ENCODE results near the gene HABP4. TPM values are rescaled to one million over a fixed set of nuclear protein-coding genes. Genes with fewer than 3 reads are reported as not detected.
A peak's percentile ranks its signal among the peaks of the same experiment; 100 is the strongest.
"Not testable (repeated sequence)": the region's sequence is repeated elsewhere in the genome, so short reads cannot be mapped to it uniquely, and the experiment has no call there.

Gene HABP4
- total RNA-seq, 1 experiment from 2014 or later, result 41.0 TPM

- no peak for DNase-seq (ENCODE audit: low spot score)
Measured at GRCh38 chr9:96496368-96497116, 46.6 kb downstream of the HABP4 start.

- no peak for DNase-seq (ENCODE audit: low spot score)
Measured at GRCh38 chr9:96497117-96497399, 47.1 kb downstream of the HABP4 start.

GRCh38 chr9:96498796-96499195 lies 48.8 kb downstream of the HABP4 start:
- DNase-seq (ENCODE audit: low spot score), result no peak

- DNase-seq (ENCODE audit: low spot score), result no peak
Measured at GRCh38 chr9:96499257-96499656, 49.3 kb downstream of the HABP4 start.

- DNase-seq (ENCODE audit: low spot score), result peak; percentile 8
Measured at GRCh38 chr9:96500696-96501632, 51.0 kb downstream of the HABP4 start.

- no peak for DNase-seq (ENCODE audit: low spot score)
Measured at GRCh38 chr9:96501633-96502538, 51.9 kb downstream of the HABP4 start.

GRCh38 chr9:96502539-96503373 lies 52.8 kb downstream of the HABP4 start:
- no peak for DNase-seq (ENCODE audit: low spot score)

GRCh38 chr9:96503374-96503748 lies 53.4 kb downstream of the HABP4 start:
- DNase-seq (ENCODE audit: low spot score), result not testable (repeated sequence)

- DNase-seq (ENCODE audit: low spot score), result no peak
Measured at GRCh38 chr9:96503918-96504317, 53.9 kb downstream of the HABP4 start.

- DNase-seq (ENCODE audit: low spot score), result no peak
Measured at GRCh38 chr9:96505316-96505991, 55.5 kb downstream of the HABP4 start.

- no peak for DNase-seq (ENCODE audit: low spot score)
Measured at GRCh38 chr9:96508227-96508940, 58.4 kb downstream of the HABP4 start.

GRCh38 chr9:96509026-96509425 lies 59.1 kb downstream of the HABP4 start:
- DNase-seq (ENCODE audit: low spot score), result no peak

- no peak for DNase-seq (ENCODE audit: low spot score)
Measured at GRCh38 chr9:96509848-96510247, 59.9 kb downstream of the HABP4 start.

GRCh38 chr9:96510258-96510657 lies 60.3 kb downstream of the HABP4 start:
- no peak for DNase-seq (ENCODE audit: low spot score)

- DNase-seq (ENCODE audit: low spot score), result no peak
Measured at GRCh38 chr9:96512240-96512639, 62.3 kb downstream of the HABP4 start.

- no peak for DNase-seq (ENCODE audit: low spot score)
Measured at GRCh38 chr9:96513622-96514021, 63.7 kb downstream of the HABP4 start.

- no peak for DNase-seq (ENCODE audit: low spot score)
Measured at GRCh38 chr9:96514108-96514799, 64.3 kb downstream of the HABP4 start.

GRCh38 chr9:96514800-96515158 lies 64.8 kb downstream of the HABP4 start:
- no peak for DNase-seq (ENCODE audit: low spot score)
